Vein endothelial cell (primary cell): ENCODE data around the gene XYLB. TPM values are rescaled to one million over a fixed set of nuclear protein-coding genes. Genes with fewer than 3 reads are reported as not detected.

ENCODE experiments used
- small RNA-seq: library from RNA; depleted of rRNA; stranded (forward); fragments of <200 nt; gene quantifications from one replicate; pipeline ENCODE3, GENCODE V24; 2012
- total RNA-seq: library from RNA; depleted of rRNA; stranded (reverse); fragments of >200 nt; gene quantifications from 2 replicates; pipeline ENCODE4 v1.2.3, GENCODE V29; 2012

XYLB gene
- total RNA-seq = 3.5 and 3.9 TPM in 2 replicates

DNA sequence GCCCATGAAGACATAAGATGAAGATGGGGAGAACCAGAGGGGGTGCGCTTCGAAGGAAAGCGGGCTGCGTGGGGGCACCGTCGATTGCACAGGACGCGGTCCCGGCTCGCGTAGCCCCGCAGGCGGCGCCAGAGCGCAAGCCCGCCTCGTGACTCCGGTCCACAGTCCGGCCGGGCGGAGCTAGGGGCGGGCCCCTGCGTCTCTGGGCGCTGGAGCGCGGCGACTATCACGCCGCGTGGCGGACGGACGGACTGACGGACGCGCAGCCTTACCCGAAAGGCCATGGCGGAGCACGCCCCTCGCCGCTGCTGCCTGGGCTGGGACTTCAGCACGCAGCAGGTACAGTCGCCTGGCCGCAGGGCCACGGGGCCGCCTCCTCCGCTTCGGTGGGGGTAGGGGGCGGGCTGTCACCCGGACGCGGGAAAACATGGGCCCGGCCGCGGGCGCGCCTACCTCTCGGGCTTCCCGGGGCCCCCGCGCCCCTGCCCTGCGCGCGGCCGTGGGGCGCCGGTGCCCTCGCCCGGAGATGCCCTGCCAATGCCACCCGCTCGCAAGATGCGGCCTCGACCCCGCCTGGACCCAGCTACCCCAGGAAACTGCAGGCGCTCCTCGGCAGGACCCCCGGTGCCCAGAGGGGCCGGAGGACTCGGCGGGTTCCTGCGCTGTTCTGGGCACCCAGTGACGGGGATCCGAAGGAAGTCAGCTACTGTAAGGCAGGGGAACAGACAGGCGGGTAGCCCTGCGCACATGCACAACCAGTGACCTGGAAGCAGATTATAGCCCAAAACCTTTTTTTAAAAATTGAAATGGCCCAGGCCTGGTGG lies at the start of gene XYLB:
XYLB (plus strand) TSS at position 199 of the 824 bp plus-strand sequence; CDS start at position 283, 84 bp downstream.

GRCh38 chr3:38453075-38453912 lies 106.7 kb downstream of the XYLB start, which contains the start of gene ACVR2B:
ACVR2B (plus strand) TSS chr3:38453890; CDS start chr3:38454323, 433 bp downstream.

Small RNA genes lying within 50 kb of the gene (small RNA-seq; reads per million reads assigned to genes)
- not detected for gene RNU6-235P

Other genes with a start within 250 kb of the XYLB start
- gene ACAA1, start 209.7 kb upstream of the XYLB start, total RNA-seq = 17.1 and 19.6 TPM in 2 replicates
- 10.1 and 13.9 TPM in 2 replicates for gene MYD88, start 208.1 kb upstream of the XYLB start, total RNA-seq
- gene OXSR1, start 181.2 kb upstream of the XYLB start, total RNA-seq = 34.3 and 39.1 TPM in 2 replicates
- under 0.01 and 0.29 TPM in 2 replicates for gene SLC22A13, start 81.0 kb upstream of the XYLB start, total RNA-seq
- gene SLC22A14, start 64.5 kb upstream of the XYLB start, total RNA-seq = 0.10 TPM in 1 of 2 replicates, not detected in the other
- gene ACVR2B, start 107.1 kb downstream of the XYLB start, total RNA-seq = 3.6 and 4.0 TPM in 2 replicates
- gene EXOG, start 149.6 kb downstream of the XYLB start, total RNA-seq = 9.8 and 13.6 TPM in 2 replicates